Measurements from ENCODE around the gene CYB5R2. TPM values are rescaled to one million over a fixed set of nuclear protein-coding genes. Genes with fewer than 3 reads are reported as not detected.

The CYB5R2 gene
- total RNA-seq = 4.9 TPM

GRCh38 chr11:7672960-7673723 is at the start of gene CYB5R2:
CYB5R2 (minus strand) TSS chr11:7673500; CDS start chr11:7672825, 675 bp downstream.
- peak; percentile 80 for DNase-seq

DNA sequence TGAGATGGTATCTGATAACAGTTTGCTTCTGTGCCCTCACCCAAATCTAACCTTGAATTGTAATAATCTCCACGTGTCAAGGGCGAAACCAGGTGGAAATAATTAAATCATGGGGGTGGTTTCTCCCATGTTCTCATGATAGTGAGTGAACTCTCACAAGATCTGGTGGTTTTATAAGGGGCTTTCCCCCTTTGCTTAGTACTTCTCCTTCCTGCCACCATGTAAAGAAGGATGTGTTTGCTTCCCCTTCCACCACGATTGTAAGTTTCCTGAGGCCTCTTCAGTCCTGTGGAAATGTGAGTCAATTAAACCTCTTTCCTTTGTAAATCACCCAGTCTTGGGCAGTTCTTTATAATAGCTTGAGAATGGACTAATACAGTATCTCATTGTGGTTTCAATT is 41.5 kb upstream of the CYB5R2 start:
- DNase-seq = no peak

DNA sequence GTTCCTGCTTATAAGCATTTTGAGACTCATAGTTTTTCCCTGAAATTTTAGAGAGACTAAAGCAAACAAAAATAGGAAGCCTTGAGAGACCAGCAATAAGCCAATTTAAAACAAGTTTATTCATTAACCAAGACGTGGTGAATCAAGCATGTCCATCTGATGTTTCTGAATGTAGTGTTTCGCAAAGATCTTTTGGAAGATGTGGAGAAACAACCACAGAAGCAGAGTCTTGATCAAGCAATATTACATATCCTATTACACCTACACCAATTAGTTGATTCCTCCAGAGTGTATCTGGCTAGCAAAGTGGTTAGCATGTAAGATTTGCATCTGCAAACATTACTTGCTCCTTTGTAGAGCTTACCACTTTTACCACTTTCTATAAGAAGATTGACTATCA is 33.1 kb upstream of the CYB5R2 start, which contains the start of gene OVCH2:
Gene OVCH2, minus strand, starts transcription at position 101 of the 400 bp plus-strand sequence. Its CDS starts 83 bp downstream, at position 18.
- no peak for DNase-seq

DNA sequence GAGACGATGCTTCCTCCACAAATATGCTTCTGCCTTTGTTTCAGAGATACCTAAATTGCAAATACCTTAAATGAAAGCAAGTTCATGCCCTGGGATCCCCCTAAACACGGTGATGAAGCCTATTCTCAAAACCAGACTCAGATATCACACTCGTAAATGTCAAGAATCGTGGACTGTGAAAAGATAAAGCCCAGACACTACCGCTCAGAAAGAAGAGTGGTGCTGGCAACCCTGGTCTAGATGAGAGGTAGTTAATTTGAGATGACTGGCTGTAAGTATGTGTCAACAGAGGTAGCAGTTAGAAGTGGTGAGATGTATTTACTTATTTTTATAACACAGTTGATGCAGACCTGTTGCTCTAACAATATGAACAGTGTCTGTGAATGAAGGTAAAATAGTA is 30.4 kb upstream of the CYB5R2 start:
- no peak for DNase-seq

DNA sequence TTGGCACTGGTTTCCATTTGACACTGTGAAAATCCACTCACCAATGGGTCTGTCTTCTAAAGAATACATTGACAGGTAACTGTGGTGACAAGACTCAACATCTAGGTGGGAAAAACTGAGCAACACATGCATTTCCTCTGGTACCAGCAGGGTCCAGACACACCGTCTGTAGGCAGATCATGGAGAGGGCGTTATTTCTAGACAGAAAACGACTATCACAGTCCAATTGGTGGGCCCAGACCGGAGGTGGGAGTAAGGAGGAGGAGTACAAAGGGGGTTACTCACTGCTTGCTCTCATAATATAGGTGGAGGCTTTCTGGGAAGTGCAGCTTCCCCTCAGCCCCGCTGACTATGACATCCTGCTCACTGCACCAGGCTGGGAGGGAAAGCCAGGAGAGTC is 23.1 kb upstream of the CYB5R2 start:
- no peak for DNase-seq

DNA sequence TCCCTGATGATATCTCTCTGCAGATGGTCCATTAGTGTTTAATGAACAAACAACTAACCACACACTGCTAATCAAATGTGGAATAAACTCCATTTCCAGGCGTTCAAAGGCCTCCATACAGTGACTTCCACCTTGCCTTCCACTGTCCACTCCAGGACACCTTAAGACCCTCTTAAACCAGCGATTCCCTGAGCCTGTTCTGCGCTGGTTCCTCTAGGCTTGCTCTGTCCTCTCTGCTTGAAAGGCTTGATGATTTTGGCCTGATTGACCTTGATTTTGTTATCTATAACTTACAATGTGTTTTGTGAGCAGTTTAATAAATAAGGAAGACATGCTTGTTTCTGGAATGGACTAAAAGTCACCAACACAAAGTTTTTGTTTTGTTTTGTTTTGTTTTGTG is 20.9 kb upstream of the CYB5R2 start:
- DNase-seq = no peak

DNA sequence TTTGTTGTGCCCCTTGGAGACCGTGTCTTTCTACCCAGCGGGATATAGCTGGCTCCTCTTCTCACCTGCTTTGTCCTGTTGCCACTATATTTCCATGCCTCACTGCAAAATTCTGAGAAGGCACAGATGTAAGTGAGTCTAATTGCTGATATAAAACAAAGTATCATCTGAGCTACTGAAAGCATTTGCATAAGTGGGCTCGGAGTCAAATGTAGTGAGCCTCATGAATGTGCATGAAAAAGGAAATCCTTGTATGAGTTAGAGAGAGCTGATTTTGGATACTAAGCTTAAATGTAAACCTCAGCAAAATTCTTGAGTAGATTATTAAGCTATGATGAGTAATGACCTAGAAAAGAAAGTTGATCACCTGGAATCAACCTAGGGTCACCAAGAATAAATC is 19.1 kb upstream of the CYB5R2 start:
- no peak for DNase-seq

DNA sequence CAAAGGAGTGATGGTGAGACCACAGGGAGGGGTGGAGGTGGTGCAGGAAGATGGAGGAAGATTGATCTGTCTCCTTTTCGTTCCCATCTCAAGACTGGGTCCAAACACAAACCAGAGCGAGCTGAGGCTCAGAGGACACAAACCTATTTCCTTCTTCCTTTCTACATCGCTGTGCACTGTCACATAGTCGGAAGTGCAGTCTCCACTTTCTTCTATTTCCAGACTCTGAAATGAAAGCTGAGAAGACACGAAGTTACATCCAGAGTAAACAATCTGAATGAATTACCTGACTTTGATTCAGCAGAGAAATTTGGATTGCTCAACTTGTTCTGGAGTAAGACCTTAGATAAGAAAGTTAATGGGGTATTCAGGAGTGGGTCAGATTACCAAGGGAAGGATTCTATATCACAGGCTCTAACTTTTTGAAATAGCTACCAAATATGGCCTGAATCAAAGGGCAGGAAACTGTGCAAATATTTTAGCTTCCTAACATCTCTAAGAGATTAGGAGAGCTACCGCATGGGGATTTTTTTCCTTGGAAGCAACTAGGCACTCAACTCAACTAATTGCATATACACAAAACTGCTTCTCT is 18.6 kb upstream of the CYB5R2 start:
- DNase-seq = no peak

DNA sequence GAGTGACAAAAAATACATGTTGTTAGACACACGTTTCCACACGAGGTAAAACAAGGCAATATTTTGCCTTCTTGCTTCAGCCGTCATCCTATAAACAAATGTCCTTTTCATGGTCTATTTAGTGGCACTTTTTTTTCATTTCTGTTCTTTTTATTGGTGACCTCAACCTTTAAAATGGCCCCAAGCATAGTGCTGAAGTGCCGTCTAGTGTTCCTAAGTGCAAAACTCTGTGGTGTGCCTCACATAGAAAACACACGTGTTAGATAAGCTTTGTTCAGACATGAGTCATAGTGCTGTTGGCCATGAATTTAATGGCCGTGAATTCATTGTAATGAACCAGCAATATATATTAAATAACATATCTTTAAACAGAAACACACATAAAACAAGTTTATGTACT is 17.3 kb upstream of the CYB5R2 start:
- DNase-seq = peak; percentile 34

GRCh38 chr11:7689239-7689638 is 15.9 kb upstream of the CYB5R2 start:
- no peak for DNase-seq

- DNase-seq = peak; percentile 76
Observed at GRCh38 chr11:7688238-7688826, 15.0 kb upstream of the CYB5R2 start.

GRCh38 chr11:7687386-7687785 is 14.1 kb upstream of the CYB5R2 start:
- no peak for DNase-seq

- DNase-seq = no peak
Observed at GRCh38 chr11:7686761-7687160, 13.5 kb upstream of the CYB5R2 start.

DNA sequence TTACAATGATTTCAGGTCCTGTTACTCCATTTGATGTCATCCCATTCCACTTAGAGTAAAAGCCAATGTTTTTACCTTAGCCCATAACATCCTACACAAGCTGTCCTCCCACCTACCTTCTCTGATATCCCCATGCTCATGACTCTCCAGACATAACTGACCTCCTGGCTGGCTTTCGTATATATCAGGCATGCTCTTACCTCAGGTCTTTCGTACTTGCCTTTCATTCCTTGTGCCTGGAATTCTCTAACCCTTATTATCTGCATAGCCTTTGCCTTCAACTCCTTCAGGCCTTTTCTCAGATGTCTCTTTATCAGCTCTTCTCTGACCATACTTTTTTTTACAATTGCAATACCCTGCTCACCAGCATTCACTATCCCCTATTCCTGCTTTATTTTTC is 10.3 kb upstream of the CYB5R2 start:
- no peak for DNase-seq

DNA sequence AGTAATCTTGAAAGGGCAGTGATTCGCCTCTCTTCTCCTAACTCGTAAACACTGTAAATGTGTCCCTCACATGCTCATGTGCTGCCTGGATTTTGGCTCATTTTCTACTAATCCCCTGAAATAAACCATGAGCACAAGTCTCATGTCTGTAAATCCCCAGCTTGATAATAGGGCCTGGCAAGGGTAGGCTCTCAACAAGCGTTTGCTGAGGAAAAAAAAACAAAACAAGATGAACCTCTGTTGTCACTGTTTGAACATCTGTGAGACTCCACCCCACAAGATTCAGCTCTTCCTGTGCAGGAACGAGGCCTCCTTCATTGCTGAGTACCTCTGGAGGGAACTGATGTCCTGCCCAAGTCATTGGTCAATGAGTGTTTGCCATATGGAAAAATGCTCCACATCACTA is 4.5 kb upstream of the CYB5R2 start:
- DNase-seq = peak; percentile 51

- no peak for DNase-seq
Observed at GRCh38 chr11:7677071-7677470, 3.8 kb upstream of the CYB5R2 start.

DNA sequence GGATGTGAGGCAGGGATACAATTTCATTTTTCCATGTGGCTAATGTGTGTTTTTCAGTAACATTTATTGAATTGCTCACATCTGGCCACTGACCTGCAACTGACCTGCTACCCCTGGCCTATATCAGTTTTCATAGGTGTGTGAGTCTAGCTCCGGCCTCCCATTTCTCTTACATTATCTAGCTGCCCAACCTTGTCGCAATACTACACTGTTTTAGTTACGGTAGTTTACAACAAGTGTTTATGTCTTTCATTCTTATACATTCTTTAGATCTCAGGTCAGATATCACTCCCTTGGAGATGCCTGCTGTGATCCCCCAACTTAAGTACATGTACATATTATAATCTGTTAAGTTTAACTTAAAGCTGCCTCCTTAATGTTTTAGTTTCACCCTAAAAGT is 2.3 kb upstream of the CYB5R2 start:
- no peak for DNase-seq

- peak; percentile 73 for DNase-seq
Observed at GRCh38 chr11:7673724-7674434, 579 bp upstream of the CYB5R2 start.

DNA sequence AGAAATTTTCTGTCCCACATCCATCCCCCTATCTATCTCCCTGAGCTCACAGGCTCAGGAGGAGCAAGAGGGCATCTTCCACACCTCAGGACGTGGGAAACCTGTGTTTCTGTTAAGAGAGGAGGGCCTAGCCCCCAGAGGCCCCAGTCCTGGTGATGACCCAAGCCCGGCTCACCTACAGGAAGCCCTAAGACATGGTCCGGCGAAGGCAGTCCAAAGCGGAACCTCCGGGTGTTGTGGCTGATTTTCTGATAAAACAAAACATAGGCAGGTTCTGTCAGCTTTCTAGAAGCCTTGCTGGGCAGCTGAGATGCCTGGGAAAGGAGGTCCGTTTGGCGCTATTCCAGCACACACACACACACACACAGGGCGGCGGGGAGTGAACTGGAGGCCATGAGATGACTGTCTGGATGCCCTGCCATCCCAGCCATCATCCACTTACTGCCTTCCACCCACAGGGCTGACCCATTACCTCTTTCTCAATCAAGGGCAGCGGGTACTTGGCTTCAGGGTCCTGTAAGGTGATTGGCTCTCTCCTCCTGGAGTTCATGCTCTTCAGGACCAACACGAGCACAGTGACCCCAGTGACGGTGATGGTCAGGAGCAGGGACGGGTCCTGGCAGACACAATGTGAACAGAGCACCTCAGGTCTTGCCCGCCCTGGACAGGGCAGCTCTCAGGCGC is 882 bp downstream of the CYB5R2 start:
- DNase-seq = no peak

DNA sequence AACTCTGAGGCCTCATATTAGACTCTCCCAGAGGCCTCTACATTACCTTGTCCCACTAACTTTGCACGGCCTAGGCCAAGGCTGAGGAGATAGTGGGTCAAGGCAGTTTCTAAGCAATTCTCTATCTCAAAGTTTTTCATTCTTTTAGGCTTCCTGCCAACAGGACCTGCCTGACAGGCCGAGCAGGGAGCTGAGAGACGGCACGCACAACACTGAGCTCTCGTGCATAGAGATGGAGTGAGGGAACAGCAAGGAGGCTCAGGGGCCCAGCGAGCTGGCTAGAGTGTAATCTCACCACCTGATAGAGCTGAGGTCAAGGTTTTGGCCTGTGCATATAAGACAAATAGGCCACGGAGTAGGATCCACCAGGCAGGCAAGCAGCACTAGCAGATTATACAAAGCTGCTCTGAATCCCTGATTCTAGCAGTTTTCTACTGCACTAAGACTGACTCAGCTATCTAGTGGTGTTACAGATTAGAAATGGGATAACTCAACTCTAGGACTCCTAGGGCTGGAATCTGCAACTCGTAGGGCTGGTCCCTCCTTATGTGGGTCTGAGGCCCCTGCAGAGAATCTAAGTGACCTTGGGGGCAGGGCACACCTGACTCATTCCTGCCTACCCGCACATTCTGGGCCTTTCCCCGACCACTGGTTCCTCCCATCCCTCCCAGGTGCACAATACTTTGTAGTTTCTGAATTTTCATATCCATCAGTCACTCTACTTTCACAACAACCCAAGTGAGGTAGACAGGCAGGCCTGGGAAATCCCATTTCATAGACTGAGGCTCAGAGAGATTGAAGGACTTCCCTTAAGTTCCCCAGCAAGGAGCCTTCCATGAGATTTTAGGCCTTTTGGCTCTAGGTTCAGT is 1.7 kb downstream of the CYB5R2 start:
- peak; percentile 44 for DNase-seq

- DNase-seq = no peak
Observed at GRCh38 chr11:7670641-7671040, 2.7 kb downstream of the CYB5R2 start.

Measured in tongue (tissue), 2 donors.